ENCODE measurements around the gene PXDN.
"Not testable (repeated sequence)": the region's sequence is repeated elsewhere in the genome, so short reads cannot be mapped to it uniquely, and the experiment has no call there.

The PXDN gene

GRCh38 chr2:1700427-1700826 lies 43.9 kb downstream of the PXDN start:
- H3K4me3 ChIP-seq (ENCODE audit: control insufficient read depth in 1 of 7, extremely low read depth in 1 of 7, insufficient read depth in 4 of 7, low read depth in 2 of 7, low read length in 6 of 7); CTCF ChIA-PET; H3K9me3 ChIP-seq (ENCODE audit: control extremely low read depth in 1 of 5, control insufficient read depth in 4 of 5, insufficient read depth in 2 of 5, low read depth in 1 of 5, low read length in 4 of 5); H3K27me3 ChIP-seq (replicated peaks in 2 of 5; ENCODE audit: control insufficient read depth in 4 of 5, insufficient read depth in 5 of 5, low read length in 4 of 5); POLR2A ChIA-PET; H3K4me1 ChIP-seq (ENCODE audit: control extremely low read depth in 1 of 4, control insufficient read depth in 4 of 4, insufficient read depth in 4 of 4, low read length in 3 of 4); H3K36me3 ChIP-seq (ENCODE audit: control insufficient read depth in 4 of 4, insufficient read depth in 4 of 4, low read length in 3 of 4); H3K27ac ChIP-seq (ENCODE audit: insufficient read depth in 1 of 2, low read depth in 1 of 2, low read length in 2 of 2, poor library complexity in 1 of 2, severe bottlenecking in 2 of 2); DNase-seq: not testable (repeated sequence)
- WGBS (ENCODE audit: insufficient coverage): 98% methylated on average over 9 of the region's 10 CpGs

- no peaks in the 10 kb centered on the region for H3K27me3 ChIP-seq (replicated peaks in 2 of 5; ENCODE audit: control insufficient read depth in 4 of 5, insufficient read depth in 5 of 5, low read length in 4 of 5)
- peaks cover 0 to 8% (median 4%) of the 10 kb centered on the region in 5 experiments for H3K9me3 ChIP-seq (ENCODE audit: control extremely low read depth in 1 of 5, control insufficient read depth in 4 of 5, insufficient read depth in 2 of 5, low read depth in 1 of 5, low read length in 4 of 5)
- H3K27ac ChIP-seq (ENCODE audit: insufficient read depth in 1 of 2, low read depth in 1 of 2, low read length in 2 of 2, poor library complexity in 1 of 2, severe bottlenecking in 2 of 2): no peak overlapping the region
- DNase-seq: no peak
- CTCF ChIA-PET: no interaction called here
- 93% methylated on average over 8 of the region's 10 CpGs for WGBS (ENCODE audit: insufficient coverage)
- POLR2A ChIA-PET: no interaction called here
- H3K36me3 ChIP-seq (ENCODE audit: control insufficient read depth in 4 of 4, insufficient read depth in 4 of 4, low read length in 3 of 4): no peaks in the 10 kb centered on the region
- H3K4me1 ChIP-seq (ENCODE audit: control extremely low read depth in 1 of 4, control insufficient read depth in 4 of 4, insufficient read depth in 4 of 4, low read length in 3 of 4): no peaks in the 10 kb centered on the region
- H3K4me3 ChIP-seq (ENCODE audit: control insufficient read depth in 1 of 7, extremely low read depth in 1 of 7, insufficient read depth in 4 of 7, low read depth in 2 of 7, low read length in 6 of 7): no peak overlapping the region
These were observed 45.9 kb downstream of the PXDN start for GRCh38 chr2:1698188-1698945.

- CTCF ChIA-PET: no interaction called here
- Histone ChIP-seq H3K4me3 (ENCODE audit: control insufficient read depth in 1 of 7, extremely low read depth in 1 of 7, insufficient read depth in 4 of 7, low read depth in 2 of 7, low read length in 6 of 7) (no peak overlapping the region), H3K36me3 (ENCODE audit: control insufficient read depth in 4 of 4, insufficient read depth in 4 of 4, low read length in 3 of 4) (peaks cover 0 to 2% (median under 1%) of the 10 kb centered on the region in 4 experiments), H3K27ac (ENCODE audit: insufficient read depth in 1 of 2, low read depth in 1 of 2, low read length in 2 of 2, poor library complexity in 1 of 2, severe bottlenecking in 2 of 2) (no peak overlapping the region), H3K4me1 (ENCODE audit: control extremely low read depth in 1 of 4, control insufficient read depth in 4 of 4, insufficient read depth in 4 of 4, low read length in 3 of 4) (no peaks in the 10 kb centered on the region), H3K9me3 (ENCODE audit: control extremely low read depth in 1 of 5, control insufficient read depth in 4 of 5, insufficient read depth in 2 of 5, low read depth in 1 of 5, low read length in 4 of 5) (peaks cover 0 to 8% (median 4%) of the 10 kb centered on the region in 5 experiments), H3K27me3 (replicated peaks in 2 of 5; ENCODE audit: control insufficient read depth in 4 of 5, insufficient read depth in 5 of 5, low read length in 4 of 5) (no peaks in the 10 kb centered on the region)
- WGBS (ENCODE audit: insufficient coverage): 98% methylated on average over 7 of the region's 9 CpGs
- POLR2A ChIA-PET: no interaction called here
- no peak for DNase-seq
These were observed 46.7 kb downstream of the PXDN start for GRCh38 chr2:1697601-1698000.

- Histone ChIP-seq H3K27me3 (replicated peaks in 2 of 5; ENCODE audit: control insufficient read depth in 4 of 5, insufficient read depth in 5 of 5, low read length in 4 of 5) (no peaks in the 10 kb centered on the region), H3K9me3 (ENCODE audit: control extremely low read depth in 1 of 5, control insufficient read depth in 4 of 5, insufficient read depth in 2 of 5, low read depth in 1 of 5, low read length in 4 of 5) (peaks cover 0 to 8% (median 4%) of the 10 kb centered on the region in 5 experiments), H3K4me3 (ENCODE audit: control insufficient read depth in 1 of 7, extremely low read depth in 1 of 7, insufficient read depth in 4 of 7, low read depth in 2 of 7, low read length in 6 of 7) (no peak overlapping the region), H3K27ac (ENCODE audit: insufficient read depth in 1 of 2, low read depth in 1 of 2, low read length in 2 of 2, poor library complexity in 1 of 2, severe bottlenecking in 2 of 2) (no peak overlapping the region), H3K4me1 (ENCODE audit: control extremely low read depth in 1 of 4, control insufficient read depth in 4 of 4, insufficient read depth in 4 of 4, low read length in 3 of 4) (no peaks in the 10 kb centered on the region), H3K36me3 (ENCODE audit: control insufficient read depth in 4 of 4, insufficient read depth in 4 of 4, low read length in 3 of 4) (peaks cover 0 to 6% (median 4%) of the 10 kb centered on the region in 4 experiments)
- POLR2A ChIA-PET: no interaction called here
- WGBS (ENCODE audit: insufficient coverage): 100% methylated on average over 3 of the region's 3 CpGs
- no peak for DNase-seq
- CTCF ChIA-PET: no interaction called here
These were observed 47.8 kb downstream of the PXDN start for GRCh38 chr2:1696472-1696871.

GRCh38 chr2:1694371-1695271 lies 49.7 kb downstream of the PXDN start:
- H3K4me3 ChIP-seq (ENCODE audit: control insufficient read depth in 1 of 7, extremely low read depth in 1 of 7, insufficient read depth in 4 of 7, low read depth in 2 of 7, low read length in 6 of 7): no peak overlapping the region
- POLR2A ChIA-PET: no interaction called here

GRCh38 chr2:1693723-1694122 lies 50.6 kb downstream of the PXDN start:
- Histone ChIP-seq H3K4me3 (ENCODE audit: control insufficient read depth in 1 of 7, extremely low read depth in 1 of 7, insufficient read depth in 4 of 7, low read depth in 2 of 7, low read length in 6 of 7) (no peak overlapping the region), H3K9me3 (ENCODE audit: control extremely low read depth in 1 of 5, control insufficient read depth in 4 of 5, insufficient read depth in 2 of 5, low read depth in 1 of 5, low read length in 4 of 5) (peaks cover 0 to 8% (median 4%) of the 10 kb centered on the region in 5 experiments), H3K36me3 (ENCODE audit: control insufficient read depth in 4 of 4, insufficient read depth in 4 of 4, low read length in 3 of 4) (peaks cover 0 to 6% (median 6%) of the 10 kb centered on the region in 4 experiments), H3K4me1 (ENCODE audit: control extremely low read depth in 1 of 4, control insufficient read depth in 4 of 4, insufficient read depth in 4 of 4, low read length in 3 of 4) (no peaks in the 10 kb centered on the region), H3K27ac (ENCODE audit: insufficient read depth in 1 of 2, low read depth in 1 of 2, low read length in 2 of 2, poor library complexity in 1 of 2, severe bottlenecking in 2 of 2) (no peak overlapping the region), H3K27me3 (replicated peaks in 2 of 5; ENCODE audit: control insufficient read depth in 4 of 5, insufficient read depth in 5 of 5, low read length in 4 of 5) (no peaks in the 10 kb centered on the region)
- no peak for DNase-seq
- ChIA-PET POLR2A (no interaction called here), CTCF (no interaction called here)
- 88% methylated on average over 6 of the region's 9 CpGs for WGBS (ENCODE audit: insufficient coverage)

More at GRCh38 chr2:1694371-1695271, 49.7 kb downstream of the PXDN start:
- H3K27me3 ChIP-seq (replicated peaks in 2 of 5; ENCODE audit: control insufficient read depth in 4 of 5, insufficient read depth in 5 of 5, low read length in 4 of 5): no peaks in the 10 kb centered on the region
- WGBS (ENCODE audit: insufficient coverage): 95% methylated on average over 22 of the region's 25 CpGs
- peaks cover 0 to 6% (median 6%) of the 10 kb centered on the region in 4 experiments for H3K36me3 ChIP-seq (ENCODE audit: control insufficient read depth in 4 of 4, insufficient read depth in 4 of 4, low read length in 3 of 4)
- no peak for DNase-seq
- peaks cover 0 to 8% (median 4%) of the 10 kb centered on the region in 5 experiments for H3K9me3 ChIP-seq (ENCODE audit: control extremely low read depth in 1 of 5, control insufficient read depth in 4 of 5, insufficient read depth in 2 of 5, low read depth in 1 of 5, low read length in 4 of 5)
- CTCF ChIA-PET: no interaction called here
- no peaks in the 10 kb centered on the region for H3K4me1 ChIP-seq (ENCODE audit: control extremely low read depth in 1 of 4, control insufficient read depth in 4 of 4, insufficient read depth in 4 of 4, low read length in 3 of 4)
- no peak overlapping the region for H3K27ac ChIP-seq (ENCODE audit: insufficient read depth in 1 of 2, low read depth in 1 of 2, low read length in 2 of 2, poor library complexity in 1 of 2, severe bottlenecking in 2 of 2)

GRCh38 chr2:1692342-1692741 lies 52.0 kb downstream of the PXDN start:
- no peak for DNase-seq
- POLR2A ChIA-PET: no interaction called here
- Histone ChIP-seq H3K27ac (ENCODE audit: insufficient read depth in 1 of 2, low read depth in 1 of 2, low read length in 2 of 2, poor library complexity in 1 of 2, severe bottlenecking in 2 of 2) (no peak overlapping the region), H3K4me3 (ENCODE audit: control insufficient read depth in 1 of 7, extremely low read depth in 1 of 7, insufficient read depth in 4 of 7, low read depth in 2 of 7, low read length in 6 of 7) (no peak overlapping the region), H3K9me3 (ENCODE audit: control extremely low read depth in 1 of 5, control insufficient read depth in 4 of 5, insufficient read depth in 2 of 5, low read depth in 1 of 5, low read length in 4 of 5) (peaks cover 0 to 8% (median 4%) of the 10 kb centered on the region in 5 experiments), H3K4me1 (ENCODE audit: control extremely low read depth in 1 of 4, control insufficient read depth in 4 of 4, insufficient read depth in 4 of 4, low read length in 3 of 4) (no peaks in the 10 kb centered on the region), H3K36me3 (ENCODE audit: control insufficient read depth in 4 of 4, insufficient read depth in 4 of 4, low read length in 3 of 4) (peaks cover 0 to 14% (median 7%) of the 10 kb centered on the region in 4 experiments), H3K27me3 (replicated peaks in 2 of 5; ENCODE audit: control insufficient read depth in 4 of 5, insufficient read depth in 5 of 5, low read length in 4 of 5) (no peaks in the 10 kb centered on the region)
- CTCF ChIA-PET: interaction anchor here (1.3 kb wide), 1 partner anchor 45 kb away, joined by 3 read pairs; no protein-coding TSS in a partner anchor
- 89% methylated on average over 11 of the region's 11 CpGs for WGBS (ENCODE audit: insufficient coverage)

Data from common myeloid progenitor, CD34-positive (primary cell).